Measurements from ENCODE around the gene EPHA3. TPM values are rescaled to one million over a fixed set of nuclear protein-coding genes. Genes with fewer than 3 reads are reported as not detected.

Gene EPHA3
- total and polyA plus RNA-seq, 10 of the 15 experiments (the other 5 are each of a cell fraction or from before 2014, with no cell fraction given): 0.03 to 39.0 (median 0.07) TPM; not detected in 4

DNA sequence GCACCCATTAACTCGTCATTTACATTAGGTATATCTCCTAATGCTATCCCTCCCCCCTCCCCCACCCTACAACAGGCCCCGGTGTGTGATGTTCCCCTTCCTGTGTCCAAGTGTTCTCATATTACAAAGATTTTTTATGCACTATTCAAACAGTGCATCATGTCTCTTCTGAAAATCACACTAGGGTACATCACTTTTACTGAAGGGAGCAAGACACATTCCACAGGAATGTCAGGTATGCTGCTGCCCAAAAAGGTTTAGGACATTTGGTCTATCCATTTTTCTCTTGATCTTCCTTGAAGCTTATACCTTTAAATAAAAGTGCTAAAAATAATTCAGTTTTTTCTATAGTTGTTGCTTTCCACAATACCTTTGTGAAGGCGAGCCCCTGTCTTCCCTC lies 9.2 kb upstream of the EPHA3 start:
- FAIRE-seq (no peak), ATAC-seq (no peak), DNase-seq (ENCODE audit: low read depth, low spot score) (no peak)
- WGBS (ENCODE audit: insufficient coverage, insufficient replicate concordance, low lambda C conversion rate, missing lambda C conversion rate): 44% methylated on average over 1 of the region's 3 CpGs
- Histone ChIP-seq H3K9me3 (replicated peaks; ENCODE audit: control insufficient read depth, insufficient read depth, low read length) (no peaks in the 10 kb centered on the region), H3K79me2 (ENCODE audit: control insufficient read depth, insufficient read depth, low read length) (no peaks in the 10 kb centered on the region), H3K27me3 (replicated peaks in 1 of 2; ENCODE audit: control insufficient read depth in 2 of 2, insufficient read depth in 2 of 2, low read length in 1 of 2) (no peaks in the 10 kb centered on the region), H3K4me1 (ENCODE audit: control insufficient read depth, insufficient read depth, low read length) (no peaks in the 10 kb centered on the region), H2AFZ (ENCODE audit: control insufficient read depth, low read depth, low read length) (no peak overlapping the region), H3K36me3 (ENCODE audit: control insufficient read depth in 2 of 2, insufficient read depth in 2 of 2, low read length in 1 of 2) (no peaks in the 10 kb centered on the region), H3K9ac (ENCODE audit: control insufficient read depth, insufficient read depth, low read length) (no peak overlapping the region), H3K4me2 (ENCODE audit: control insufficient read depth, insufficient read depth) (no peak overlapping the region), H4K20me1 (ENCODE audit: control insufficient read depth, insufficient read depth) (no peaks in the 10 kb centered on the region), H3K27ac (ENCODE audit: control insufficient read depth, insufficient read depth) (no peak overlapping the region), H3K4me3 (no peak overlapping the region)
- ChIA-PET RAD21 (ENCODE audit: unreplicated experiment) (no interaction called here), POLR2A (no interaction called here), SMC1A (ENCODE audit: uncharacterized antibody, unreplicated experiment) (no interaction called here), CTCF (no interaction called here)
- intact Hi-C loops (cut with micrococcal nuclease; ENCODE audit: unreplicated experiment): loop anchor here (2.0 kb wide), 1 partner anchor 893 kb away; no protein-coding TSS in a partner anchor
- BruUV-seq (replicated peaks): no TSS peak
- in situ Hi-C loops (cut with MboI): no loop called here
- TF ChIP-seq GABPA (IDR thresholded peaks at IDR 0.05; ENCODE audit: low read depth) (no peak), FOXK2 (IDR thresholded peaks at IDR 0.05) (no peak), EGR1 (IDR thresholded peaks at IDR 0.05; ENCODE audit: borderline replicate concordance in 1 of 2, low read depth in 2 of 2, low read length in 2 of 2) (no peak), SREBF2 (IDR thresholded peaks at IDR 0.05; ENCODE audit: low read length) (no peak), NFXL1 (IDR thresholded peaks at IDR 0.05; ENCODE audit: borderline replicate concordance) (no peak), BHLHE40 (IDR thresholded peaks at IDR 0.05; ENCODE audit: borderline replicate concordance in 1 of 2, low read depth in 2 of 2, low read length in 1 of 2) (no peak)
- TF ChIP-seq, protein P1, sequence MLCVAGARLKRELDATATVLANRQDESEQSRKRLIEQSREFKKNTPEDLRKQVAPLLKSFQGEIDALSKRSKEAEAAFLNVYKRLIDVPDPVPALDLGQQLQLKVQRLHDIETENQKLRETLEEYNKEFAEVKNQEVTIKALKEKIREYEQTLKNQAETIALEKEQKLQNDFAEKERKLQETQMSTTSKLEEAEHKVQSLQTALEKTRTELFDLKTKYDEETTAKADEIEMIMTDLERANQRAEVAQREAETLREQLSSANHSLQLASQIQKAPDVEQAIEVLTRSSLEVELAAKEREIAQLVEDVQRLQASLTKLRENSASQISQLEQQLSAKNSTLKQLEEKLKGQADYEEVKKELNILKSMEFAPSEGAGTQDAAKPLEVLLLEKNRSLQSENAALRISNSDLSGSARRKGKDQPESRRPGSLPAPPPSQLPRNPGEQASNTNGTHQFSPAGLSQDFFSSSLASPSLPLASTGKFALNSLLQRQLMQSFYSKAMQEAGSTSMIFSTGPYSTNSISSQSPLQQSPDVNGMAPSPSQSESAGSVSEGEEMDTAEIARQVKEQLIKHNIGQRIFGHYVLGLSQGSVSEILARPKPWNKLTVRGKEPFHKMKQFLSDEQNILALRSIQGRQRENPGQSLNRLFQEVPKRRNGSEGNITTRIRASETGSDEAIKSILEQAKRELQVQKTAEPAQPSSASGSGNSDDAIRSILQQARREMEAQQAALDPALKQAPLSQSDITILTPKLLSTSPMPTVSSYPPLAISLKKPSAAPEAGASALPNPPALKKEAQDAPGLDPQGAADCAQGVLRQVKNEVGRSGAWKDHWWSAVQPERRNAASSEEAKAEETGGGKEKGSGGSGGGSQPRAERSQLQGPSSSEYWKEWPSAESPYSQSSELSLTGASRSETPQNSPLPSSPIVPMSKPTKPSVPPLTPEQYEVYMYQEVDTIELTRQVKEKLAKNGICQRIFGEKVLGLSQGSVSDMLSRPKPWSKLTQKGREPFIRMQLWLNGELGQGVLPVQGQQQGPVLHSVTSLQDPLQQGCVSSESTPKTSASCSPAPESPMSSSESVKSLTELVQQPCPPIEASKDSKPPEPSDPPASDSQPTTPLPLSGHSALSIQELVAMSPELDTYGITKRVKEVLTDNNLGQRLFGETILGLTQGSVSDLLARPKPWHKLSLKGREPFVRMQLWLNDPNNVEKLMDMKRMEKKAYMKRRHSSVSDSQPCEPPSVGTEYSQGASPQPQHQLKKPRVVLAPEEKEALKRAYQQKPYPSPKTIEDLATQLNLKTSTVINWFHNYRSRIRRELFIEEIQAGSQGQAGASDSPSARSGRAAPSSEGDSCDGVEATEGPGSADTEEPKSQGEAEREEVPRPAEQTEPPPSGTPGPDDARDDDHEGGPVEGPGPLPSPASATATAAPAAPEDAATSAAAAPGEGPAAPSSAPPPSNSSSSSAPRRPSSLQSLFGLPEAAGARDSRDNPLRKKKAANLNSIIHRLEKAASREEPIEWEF (IDR thresholded peaks at IDR 0.05; ENCODE audit: insufficient replicate concordance, low read depth, low read length): no peak

Data from GM12878 (cell line).